ENCODE data around the gene C10orf62.

The C10orf62 gene

DNA sequence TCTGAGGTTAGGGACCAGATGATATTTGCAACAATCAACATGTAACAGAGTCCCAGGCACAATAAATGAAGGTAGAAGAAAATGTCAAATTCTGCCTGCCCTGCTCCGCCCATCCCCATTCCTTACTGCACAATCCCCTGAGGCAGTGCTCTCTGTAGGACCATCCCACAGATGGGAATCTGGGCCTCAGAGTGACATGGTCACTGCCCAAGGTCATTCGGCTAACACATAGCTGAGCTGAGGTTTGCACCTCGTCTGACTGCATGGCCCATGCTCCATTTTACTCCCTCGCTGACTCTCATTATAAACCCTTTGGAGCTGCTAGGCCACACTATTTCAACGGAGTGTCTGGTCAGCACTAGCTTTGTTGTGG lies 4.1 kb upstream of the C10orf62 start:
- H3K27ac ChIP-seq: no peak overlapping the region

DNA sequence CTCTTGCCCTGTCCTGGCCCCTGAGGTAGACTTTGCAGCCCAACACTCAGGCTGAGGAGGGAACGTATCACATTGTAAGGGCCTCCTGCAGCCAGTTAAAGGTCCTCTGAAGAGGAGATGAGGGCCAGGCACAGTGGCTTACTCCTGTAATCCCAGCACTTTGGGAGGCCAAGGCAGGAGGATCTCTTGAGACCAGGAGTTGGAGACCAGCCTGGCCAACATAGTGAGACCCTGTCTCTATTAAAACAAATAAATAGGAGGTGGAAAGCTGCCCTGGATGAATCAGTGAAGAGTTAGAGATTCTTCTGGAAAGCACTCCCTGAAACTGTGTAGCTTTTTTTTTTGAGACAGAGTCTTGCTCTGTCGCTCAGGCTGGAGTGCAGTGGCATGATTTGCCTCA lies 2.3 kb upstream of the C10orf62 start:
- no peak overlapping the region for H3K27ac ChIP-seq
- no peak for TF ChIP-seq ZFX (IDR thresholded peaks at IDR 0.05)
- TF ChIP-seq, protein P1, sequence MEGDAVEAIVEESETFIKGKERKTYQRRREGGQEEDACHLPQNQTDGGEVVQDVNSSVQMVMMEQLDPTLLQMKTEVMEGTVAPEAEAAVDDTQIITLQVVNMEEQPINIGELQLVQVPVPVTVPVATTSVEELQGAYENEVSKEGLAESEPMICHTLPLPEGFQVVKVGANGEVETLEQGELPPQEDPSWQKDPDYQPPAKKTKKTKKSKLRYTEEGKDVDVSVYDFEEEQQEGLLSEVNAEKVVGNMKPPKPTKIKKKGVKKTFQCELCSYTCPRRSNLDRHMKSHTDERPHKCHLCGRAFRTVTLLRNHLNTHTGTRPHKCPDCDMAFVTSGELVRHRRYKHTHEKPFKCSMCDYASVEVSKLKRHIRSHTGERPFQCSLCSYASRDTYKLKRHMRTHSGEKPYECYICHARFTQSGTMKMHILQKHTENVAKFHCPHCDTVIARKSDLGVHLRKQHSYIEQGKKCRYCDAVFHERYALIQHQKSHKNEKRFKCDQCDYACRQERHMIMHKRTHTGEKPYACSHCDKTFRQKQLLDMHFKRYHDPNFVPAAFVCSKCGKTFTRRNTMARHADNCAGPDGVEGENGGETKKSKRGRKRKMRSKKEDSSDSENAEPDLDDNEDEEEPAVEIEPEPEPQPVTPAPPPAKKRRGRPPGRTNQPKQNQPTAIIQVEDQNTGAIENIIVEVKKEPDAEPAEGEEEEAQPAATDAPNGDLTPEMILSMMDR (conservative IDR thresholded peaks at IDR 0.05): no peak

More for the DNA sequence above, 4.1 kb upstream of the C10orf62 start:
- TF ChIP-seq ZFX (IDR thresholded peaks at IDR 0.05): no peak
- TF ChIP-seq, protein P1 (conservative IDR thresholded peaks at IDR 0.05): no peak

DNA sequence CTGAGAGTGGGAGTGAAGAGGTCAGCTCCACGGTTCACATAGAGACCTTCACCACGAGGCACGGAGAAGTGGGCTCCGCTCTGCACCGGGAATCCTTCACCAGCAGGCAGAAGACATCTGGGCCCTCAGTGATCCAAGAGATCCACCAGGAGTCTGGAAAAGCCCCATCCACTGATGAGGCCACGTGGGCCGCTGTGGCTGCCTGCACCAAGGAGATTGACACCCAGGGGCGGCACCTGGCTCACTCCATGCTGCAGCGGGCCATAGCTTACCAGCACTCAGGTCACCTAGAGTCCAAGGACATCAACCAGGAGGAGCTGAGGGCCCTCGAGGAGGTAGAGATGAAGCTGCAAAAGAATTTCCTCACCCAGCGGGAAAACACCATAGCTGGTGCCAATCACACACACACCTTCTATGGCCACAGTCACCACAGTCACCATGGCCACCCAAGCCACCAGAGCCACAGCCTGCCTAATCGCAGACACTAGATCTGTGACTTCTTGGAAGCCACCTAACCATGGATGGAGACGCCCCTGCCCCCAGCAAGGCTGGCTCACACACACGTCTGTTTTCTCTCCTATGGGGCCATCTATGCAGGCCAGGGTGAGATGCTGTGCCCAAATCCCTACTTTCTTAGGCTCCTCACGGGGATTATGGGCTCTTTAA lies 694 bp downstream of the C10orf62 start:
- TF ChIP-seq ZFX (IDR thresholded peaks at IDR 0.05): no peak
- TF ChIP-seq, protein P1 (conservative IDR thresholded peaks at IDR 0.05): no peak
- H3K27ac ChIP-seq: no peak overlapping the region

DNA sequence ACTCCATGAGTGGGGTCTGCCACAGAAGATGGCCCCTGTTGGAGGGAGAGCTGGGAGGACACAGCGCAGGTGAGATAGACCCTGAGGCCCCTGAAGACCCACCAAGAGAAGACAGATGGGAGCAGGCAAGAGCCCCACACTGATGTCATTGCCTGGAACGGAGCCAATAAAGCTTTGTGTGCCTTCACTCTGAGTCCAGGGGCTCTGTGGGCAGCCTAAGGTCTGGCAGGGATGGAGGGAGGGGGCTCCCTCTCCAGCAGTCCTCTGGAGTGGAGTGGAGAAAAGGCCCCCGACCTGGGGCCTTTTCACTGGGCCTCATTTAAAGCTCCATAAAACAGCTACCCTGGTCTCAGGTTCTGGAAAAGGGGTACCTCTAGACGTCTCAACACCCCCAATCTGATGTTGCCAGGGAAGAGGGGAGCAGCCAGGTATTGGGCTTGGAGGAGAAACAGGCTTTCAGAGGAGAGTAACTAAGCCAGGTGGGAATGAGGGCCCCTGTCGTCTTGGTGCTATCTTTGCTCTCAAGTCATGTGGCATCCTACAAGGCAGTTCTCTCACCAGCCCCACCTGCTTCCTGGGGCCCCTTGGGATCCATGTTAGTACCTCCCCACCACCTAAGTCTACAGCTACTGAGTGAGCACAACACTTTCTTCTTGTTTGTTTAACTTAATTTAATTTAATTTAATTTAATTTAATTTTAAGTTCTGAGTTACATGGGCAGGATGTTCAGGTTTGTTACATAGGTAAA lies 1.4 kb downstream of the C10orf62 start:
- no peak overlapping the region for H3K27ac ChIP-seq
- TF ChIP-seq, protein P1 (conservative IDR thresholded peaks at IDR 0.05): no peak
- no peak for TF ChIP-seq ZFX (IDR thresholded peaks at IDR 0.05)

DNA sequence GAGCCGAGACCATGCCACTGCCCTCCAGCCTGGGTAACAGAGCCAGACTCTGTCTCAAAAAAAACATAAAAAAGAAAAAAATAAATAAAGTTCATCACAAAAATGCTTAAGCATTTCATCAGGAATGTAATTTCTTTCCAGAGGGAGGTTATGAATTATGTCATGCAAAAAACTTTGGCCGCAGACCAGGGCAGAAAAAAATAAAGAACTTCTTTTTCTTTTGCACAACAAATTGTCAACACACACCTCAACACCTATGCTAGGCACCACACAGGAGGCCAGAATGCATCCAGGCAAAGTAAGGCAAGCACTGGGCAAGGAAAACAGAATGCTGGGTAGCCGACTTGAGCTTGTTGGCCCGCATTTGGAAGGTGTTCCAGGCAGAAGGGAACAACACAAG lies 3.9 kb downstream of the C10orf62 start:
- no peak overlapping the region for H3K27ac ChIP-seq
- no peak for TF ChIP-seq ZFX (IDR thresholded peaks at IDR 0.05)
- TF ChIP-seq, protein P1 (conservative IDR thresholded peaks at IDR 0.05): no peak

DNA sequence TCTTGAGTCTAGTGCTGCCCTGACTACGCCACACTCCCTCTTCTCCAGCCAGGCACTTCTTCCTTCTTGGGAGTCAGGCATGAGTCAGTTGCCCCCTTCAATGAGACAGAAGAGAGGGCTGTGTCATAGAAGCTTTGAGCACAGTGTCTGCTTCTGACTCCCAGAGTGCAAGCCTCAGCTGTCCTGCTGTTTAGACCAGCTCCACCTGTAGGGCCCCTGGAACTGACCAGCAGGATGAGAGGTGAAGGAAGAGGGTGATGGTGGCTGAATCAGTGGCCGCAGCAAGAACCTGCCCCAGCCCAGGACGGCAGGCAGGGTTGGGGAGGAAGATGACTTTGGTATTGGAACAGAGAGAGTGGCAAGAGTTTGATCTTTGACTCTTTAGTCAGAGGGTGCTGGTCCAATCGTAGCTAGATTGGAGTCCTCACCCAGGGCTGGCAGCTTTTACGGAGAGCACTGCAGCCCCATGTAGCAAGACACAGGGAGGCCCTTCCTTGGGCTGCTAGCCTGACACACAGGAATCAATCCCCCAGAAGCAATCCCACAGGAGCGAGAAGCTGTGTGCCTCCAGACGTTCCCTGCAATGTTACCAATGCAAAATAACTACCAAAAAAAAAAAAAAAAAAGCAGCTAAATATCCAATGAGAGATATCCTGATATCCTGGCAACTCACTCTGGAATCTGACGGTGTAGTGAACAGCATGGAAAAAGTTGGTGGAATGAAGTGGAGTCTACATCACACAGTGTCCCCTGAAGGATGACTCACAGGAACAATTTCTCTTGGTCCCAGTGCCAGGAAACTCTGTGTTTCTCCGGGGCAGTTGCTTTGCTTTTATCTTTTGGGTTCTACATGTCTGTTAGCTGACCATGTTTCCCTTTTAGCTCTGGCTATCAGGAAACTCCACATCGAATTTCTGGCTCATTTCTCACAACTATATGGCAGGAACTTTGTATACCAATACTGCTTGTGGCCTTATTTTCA lies 6.9 kb downstream of the C10orf62 start:
- H3K27ac ChIP-seq: peak overlapping the region; percentile 11; the same call in 1 of the 2 replicates
- TF ChIP-seq, protein P1 (conservative IDR thresholded peaks at IDR 0.05): no peak
- no peak for TF ChIP-seq ZFX (IDR thresholded peaks at IDR 0.05)

All from C4-2B (cell line).